Measurements from ENCODE around the gene SPDYC.

SPDYC gene

GRCh38 chr11:65170058-65170534 lies at the start of gene SPDYC:
SPDYC (plus strand) TSS chr11:65170233; CDS start chr11:65171358, 1,125 bp downstream.
- TF ChIP-seq GATA3 (IDR thresholded peaks at IDR 0.05; ENCODE audit: low read depth, low read length), result no peak
- TF ChIP-seq GATA2 (IDR thresholded peaks at IDR 0.05; ENCODE audit: low read depth, low read length), result no peak

GRCh38 chr11:65120831-65121230 lies 49.2 kb upstream of the SPDYC start:
- TF ChIP-seq GATA3 (IDR thresholded peaks at IDR 0.05; ENCODE audit: low read depth, low read length) (no peak), GATA2 (IDR thresholded peaks at IDR 0.05; ENCODE audit: low read depth, low read length) (no peak)

GRCh38 chr11:65121447-65121864 lies 48.6 kb upstream of the SPDYC start:
- TF ChIP-seq GATA3 (IDR thresholded peaks at IDR 0.05; ENCODE audit: low read depth, low read length) (no peak), GATA2 (IDR thresholded peaks at IDR 0.05; ENCODE audit: low read depth, low read length) (no peak)

GRCh38 chr11:65121865-65122696 lies 48.0 kb upstream of the SPDYC start, which contains the start of the genes FAU and MRPL49:
FAU (minus strand) TSS chr11:65122134; CDS start chr11:65121813, 321 bp downstream.
MRPL49 (plus strand) TSS chr11:65122321; CDS start chr11:65122347, 26 bp downstream.
- TF ChIP-seq GATA2 (IDR thresholded peaks at IDR 0.05; ENCODE audit: low read depth, low read length) (no peak), GATA3 (IDR thresholded peaks at IDR 0.05; ENCODE audit: low read depth, low read length) (no peak)

- TF ChIP-seq GATA3 (IDR thresholded peaks at IDR 0.05; ENCODE audit: low read depth, low read length), result no peak
Observed at GRCh38 chr11:65124480-65125196, 45.4 kb upstream of the SPDYC start.

GRCh38 chr11:65125197-65126056 lies 44.6 kb upstream of the SPDYC start:
- TF ChIP-seq GATA3 (IDR thresholded peaks at IDR 0.05; ENCODE audit: low read depth, low read length) (no peak), GATA2 (IDR thresholded peaks at IDR 0.05; ENCODE audit: low read depth, low read length) (no peak)

GRCh38 chr11:65126624-65127274 lies 43.3 kb upstream of the SPDYC start:
- TF ChIP-seq GATA2 (IDR thresholded peaks at IDR 0.05; ENCODE audit: low read depth, low read length) (no peak), GATA3 (IDR thresholded peaks at IDR 0.05; ENCODE audit: low read depth, low read length) (no peak)

GRCh38 chr11:65127473-65128181 lies 42.4 kb upstream of the SPDYC start:
- TF ChIP-seq GATA3 (IDR thresholded peaks at IDR 0.05; ENCODE audit: low read depth, low read length) (no peak), GATA2 (IDR thresholded peaks at IDR 0.05; ENCODE audit: low read depth, low read length) (no peak)

- TF ChIP-seq GATA2 (IDR thresholded peaks at IDR 0.05; ENCODE audit: low read depth, low read length), result no peak
Observed at GRCh38 chr11:65128182-65129145, 41.6 kb upstream of the SPDYC start.

- TF ChIP-seq GATA3 (IDR thresholded peaks at IDR 0.05; ENCODE audit: low read depth, low read length) (no peak), GATA2 (IDR thresholded peaks at IDR 0.05; ENCODE audit: low read depth, low read length) (no peak)
Observed at GRCh38 chr11:65129649-65130441, 40.2 kb upstream of the SPDYC start.

Measured in SH-SY5Y (cell line).